A172 (cell line): Measurements from ENCODE around the gene WNT9A. TPM values are rescaled to one million over a fixed set of nuclear protein-coding genes. Genes with fewer than 3 reads are reported as not detected.

Experiments
- DNase-seq: peaks from one replicate; pipeline ENCODE4 v3.0.0-alpha.2; 2015; ENCODE audit warnings: low spot score
- total RNA-seq: library from RNA; depleted of rRNA; stranded (reverse); fragments of >200 nt; shearing (Covaris generic); gene quantifications from 2 replicates; pipeline ENCODE4 v1.2.3, GENCODE V29; 2014

Gene WNT9A
- total RNA-seq, 1 experiment from 2014 or later, result 23.7 TPM

- no peak for DNase-seq
These were observed 6.6 kb upstream of the WNT9A start for GRCh38 chr1:227954163-227954850.

- no peak for DNase-seq
These were observed 5.3 kb upstream of the WNT9A start for GRCh38 chr1:227953022-227953412.

GRCh38 chr1:227952374-227953021, 4.8 kb upstream of the WNT9A start:
- DNase-seq, result no peak

- no peak for DNase-seq
These were observed 4.1 kb upstream of the WNT9A start for GRCh38 chr1:227951624-227952373.

- DNase-seq, result no peak
These were observed 3.1 kb upstream of the WNT9A start for GRCh38 chr1:227950735-227951346.

- no peak for DNase-seq
These were observed 2.4 kb upstream of the WNT9A start for GRCh38 chr1:227949954-227950734.

- no peak for DNase-seq
These were observed 1.7 kb upstream of the WNT9A start for GRCh38 chr1:227949341-227949921.

GRCh38 chr1:227948493-227949260, 945 bp upstream of the WNT9A start:
- DNase-seq, result peak; percentile 35

GRCh38 chr1:227947386-227947675, 401 bp downstream of the WNT9A start:
- DNase-seq, result no peak

GRCh38 chr1:227946624-227947385, 927 bp downstream of the WNT9A start:
- peak; percentile 70 for DNase-seq

GRCh38 chr1:227945891-227946623, 1.7 kb downstream of the WNT9A start:
- DNase-seq, result peak; percentile 88

GRCh38 chr1:227944931-227945890, 2.5 kb downstream of the WNT9A start:
- peak; percentile 37 for DNase-seq

GRCh38 chr1:227944090-227944930, 3.4 kb downstream of the WNT9A start:
- no peak for DNase-seq

- DNase-seq, result no peak
These were observed 4.2 kb downstream of the WNT9A start for GRCh38 chr1:227943381-227944089.

- DNase-seq, result no peak
These were observed 4.9 kb downstream of the WNT9A start for GRCh38 chr1:227942716-227943261.
